H1 (cell line): ENCODE results near the gene SLC9A5. TPM values are rescaled to one million over a fixed set of nuclear protein-coding genes. Genes with fewer than 3 reads are reported as not detected.
A peak's percentile ranks its signal among the peaks of the same experiment; 100 is the strongest.

ENCODE experiments used
- CTCF ChIA-PET: fragments of 300-600 bp; sonication (Branson Sonifier 250); formaldehyde crosslinking; loops from one replicate; lab custom pipeline; 2021; ENCODE audit not compliant: partially characterized antibody; lab: Charles Lee
- POLR2A ChIA-PET: fragments of 300-600 bp; sonication (Branson Sonifier 250); formaldehyde crosslinking; loops from one replicate; lab custom pipeline; 2021; ENCODE audit warnings: inconsistent platforms; ENCODE audit not compliant: partially characterized antibody; lab: Charles Lee
- DNase-seq, 2 experiments: peaks; one replicate each; pipeline versions ENCODE4 v3.0.0 to v3.0.0-alpha.2; 2010 to 2022; ENCODE audit warnings: low spot score in 2 of 2, low read depth in 1 of 2, mixed read lengths in 1 of 2
- FAIRE-seq: peaks from 2 replicates; lab custom pipeline; 2011; peaks lifted over from hg19 to GRCh38; lab: Jason Lieb, UNC
- H2AFZ ChIP-seq: 2 replicates; pipeline ENCODE4 v1.8.1; 2012; ENCODE audit warnings: low read length, inconsistent platforms
- H2AK5ac ChIP-seq: 2 replicates; pipeline ENCODE4 v1.6.1; 2013; ENCODE audit warnings: low read depth, low read length
- H2BK120ac ChIP-seq: replicated peaks from 2 replicates; pipeline ENCODE3; 2013; ENCODE audit warnings: low read depth, low read length, inconsistent platforms
- H2BK12ac ChIP-seq: 2 replicates; pipeline ENCODE4 v1.6.1; 2013; ENCODE audit warnings: low read depth, low read length
- H2BK15ac ChIP-seq: 2 replicates; pipeline ENCODE4 v1.6.1; 2013; ENCODE audit warnings: low read length
- H2BK20ac ChIP-seq: 2 replicates; pipeline ENCODE4 v1.6.1; 2013; ENCODE audit warnings: low read length
- H2BK5ac ChIP-seq: 2 replicates; pipeline ENCODE4 v1.6.1; 2013; ENCODE audit warnings: low read depth, low read length
- H3K14ac ChIP-seq: 2 replicates; pipeline ENCODE4 v1.6.1; 2013; ENCODE audit warnings: inconsistent platforms; ENCODE audit not compliant: insufficient read length
- H3K18ac ChIP-seq: 2 replicates; pipeline ENCODE4 v1.6.1; 2013; ENCODE audit warnings: low read length; ENCODE audit errors: extremely low read depth
- H3K23ac ChIP-seq: 2 replicates; pipeline ENCODE4 v1.6.1; 2013; ENCODE audit warnings: inconsistent platforms; ENCODE audit not compliant: insufficient read length
- H3K23me2 ChIP-seq: 2 replicates; pipeline ENCODE4 v1.6.1; 2013; ENCODE audit warnings: low read depth, low read length
- H3K27ac ChIP-seq: 2 replicates; pipeline ENCODE4 v1.6.1; 2011; ENCODE audit warnings: low read depth, low read length, inconsistent platforms
- H3K27me3 ChIP-seq, 4 experiments: replicated peaks in 1 of 4; 1 replicate in 1 of 4; 2 replicates in 3 of 4; pipeline versions ENCODE4 v1.6.1 to v1.8.1; 2011 to 2013; ENCODE audit warnings: low read length in 3 of 4, mild to moderate bottlenecking in 3 of 4, inconsistent platforms in 2 of 4, mixed read lengths in 2 of 4, moderate library complexity in 1 of 4; ENCODE audit not compliant: control insufficient read depth in 3 of 4, insufficient read depth in 3 of 4; ENCODE audit errors: extremely low read depth in 1 of 4
- H3K36me3 ChIP-seq, 4 experiments: 2 replicates each; pipeline versions ENCODE4 v1.6.1 to v1.8.1; 2011 to 2013; ENCODE audit warnings: mild to moderate bottlenecking in 4 of 4, low read length in 3 of 4, moderate library complexity in 2 of 4, control low read depth in 1 of 4, inconsistent platforms in 1 of 4; ENCODE audit not compliant: insufficient read depth in 4 of 4, control insufficient read depth in 2 of 4
- H3K4ac ChIP-seq: replicated peaks from 2 replicates; pipeline ENCODE3; 2013; ENCODE audit warnings: low read length, low read depth, mixed read lengths, inconsistent platforms; ENCODE audit not compliant: insufficient read length
- H3K4me1 ChIP-seq, 4 experiments: replicated peaks in 1 of 4; 1 replicate in 1 of 4; 2 replicates in 3 of 4; pipeline versions ENCODE4 v1.6.1 to v1.8.1; 2011 to 2013; ENCODE audit warnings: low read length in 3 of 4, inconsistent platforms in 2 of 4, mixed read lengths in 1 of 4; ENCODE audit not compliant: insufficient read depth in 4 of 4, control insufficient read depth in 3 of 4
- H3K4me2 ChIP-seq, 2 experiments: 2 replicates each; pipeline versions ENCODE4 v1.6.1 to v1.8.1; 2011 to 2013; ENCODE audit warnings: low read depth in 2 of 2, low read length in 2 of 2, control low read depth in 1 of 2, inconsistent platforms in 1 of 2, mild to moderate bottlenecking in 1 of 2; ENCODE audit not compliant: insufficient read depth in 1 of 2
- H3K4me3 ChIP-seq, 4 experiments: fragments of 200-600, 300-600 bp in 1 of 4; sonication (generic), shearing (Covaris generic), sonication (Bioruptor Twin) in 1 of 4; 2 replicates each; pipeline versions ENCODE4 v1.5.1 to v1.8.1; 2011 to 2016; ENCODE audit warnings: low read length in 4 of 4, low read depth in 3 of 4, control low read depth in 2 of 4, inconsistent platforms in 2 of 4, mild to moderate bottlenecking in 2 of 4, mixed read lengths in 1 of 4, moderate library complexity in 1 of 4; ENCODE audit not compliant: insufficient read depth in 2 of 4; ENCODE audit errors: extremely low read depth in 1 of 4
- H3K56ac ChIP-seq: replicated peaks from 2 replicates; pipeline ENCODE3; 2013; ENCODE audit warnings: low read depth, mild to moderate bottlenecking, mixed read lengths, low read length, inconsistent platforms; ENCODE audit not compliant: insufficient read length
- H3K79me1 ChIP-seq: 2 replicates; pipeline ENCODE4 v1.6.1; 2013; ENCODE audit warnings: low read depth, low read length, control low read depth
- H3K79me2 ChIP-seq, 2 experiments: 2 replicates each; pipeline versions ENCODE4 v1.6.1 to v1.8.1; 2012 to 2013; ENCODE audit warnings: low read length in 2 of 2, mild to moderate bottlenecking in 2 of 2, inconsistent platforms in 1 of 2; ENCODE audit not compliant: insufficient read depth in 2 of 2, control insufficient read depth in 1 of 2
- H3K9ac ChIP-seq, 4 experiments: replicated peaks in 1 of 4; 1 replicate in 1 of 4; 2 replicates in 3 of 4; pipeline versions ENCODE4 v1.6.1 to v1.8.1; 2011 to 2013; ENCODE audit warnings: low read depth in 3 of 4, low read length in 3 of 4, control low read depth in 2 of 4, mild to moderate bottlenecking in 2 of 4, moderate library complexity in 2 of 4, inconsistent platforms in 1 of 4; ENCODE audit errors: extremely low read depth in 1 of 4
- H3K9me3 ChIP-seq, 2 experiments: 2 replicates each; pipeline versions ENCODE4 v1.6.1 to v1.8.1; 2012 to 2013; ENCODE audit warnings: mild to moderate bottlenecking in 2 of 2, moderate library complexity in 2 of 2, control low read depth in 1 of 2, inconsistent platforms in 1 of 2, low read depth in 1 of 2, low read length in 1 of 2, mixed read lengths in 1 of 2; ENCODE audit not compliant: insufficient read depth in 2 of 2
- H4K20me1 ChIP-seq, 2 experiments: replicated peaks in 1 of 2; 2 replicates each; pipeline versions ENCODE3 to v1.8.1; 2011 to 2013; ENCODE audit warnings: inconsistent platforms in 2 of 2, low read length in 2 of 2, mild to moderate bottlenecking in 1 of 2; ENCODE audit not compliant: insufficient read depth in 2 of 2, control insufficient read depth in 1 of 2
- H4K5ac ChIP-seq: 2 replicates; pipeline ENCODE4 v1.6.1; 2013; ENCODE audit warnings: low read length, low read depth, mixed read lengths, inconsistent platforms; ENCODE audit not compliant: insufficient read length
- H4K8ac ChIP-seq: 2 replicates; pipeline ENCODE4 v1.8.0; 2013; ENCODE audit warnings: mild to moderate bottlenecking, moderate library complexity, low read length, inconsistent platforms; ENCODE audit not compliant: insufficient read depth; ENCODE audit errors: extremely low read depth
- H4K91ac ChIP-seq: replicated peaks from 2 replicates; pipeline ENCODE3; 2013; ENCODE audit warnings: low read length, mixed read lengths, inconsistent platforms; ENCODE audit not compliant: insufficient read length
- BACH1 ChIP-seq: IDR thresholded peaks from 2 replicates; pipeline ENCODE4 v1.6.1; 2012; ENCODE audit warnings: low read length, improper control_type of control experiment
- CBX8 ChIP-seq: fragments of 300-800, 300-1000 bp; sonication (generic); IDR thresholded peaks from 2 replicates; pipeline ENCODE4 v1.7.1; 2016; ENCODE audit warnings: low read depth, low read length, borderline replicate concordance
- CHD1 ChIP-seq: IDR thresholded peaks from 2 replicates; pipeline ENCODE4 v1.6.1; 2012; ENCODE audit warnings: low read depth, low read length, improper control_type of control experiment
- CHD2 ChIP-seq: IDR thresholded peaks from 2 replicates; pipeline ENCODE4 v1.6.1; 2012; ENCODE audit warnings: low read length, improper control_type of control experiment
- CREB1 ChIP-seq: IDR thresholded peaks from 2 replicates; pipeline ENCODE4 v1.6.1; 2012; ENCODE audit warnings: inconsistent platforms
- CTBP2 ChIP-seq: IDR thresholded peaks from 2 replicates; pipeline ENCODE4 v1.7.0; 2011; ENCODE audit warnings: borderline replicate concordance, mild to moderate bottlenecking, moderate library complexity, mixed read lengths, low read length; ENCODE audit not compliant: insufficient read depth, insufficient read length
- RNF2 ChIP-seq: fragments of 200-900, 300-1000 bp; sonication (generic); IDR thresholded peaks from 2 replicates; pipeline ENCODE4 v1.7.1; 2016; ENCODE audit warnings: borderline replicate concordance, low read depth, mild to moderate bottlenecking, antibody characterized with exemption, low read length; ENCODE audit not compliant: poor library complexity, severe bottlenecking; ENCODE audit errors: missing control alignments
- SIX5 ChIP-seq: IDR thresholded peaks from 2 replicates; pipeline ENCODE4 v1.6.1; 2011; ENCODE audit warnings: mild to moderate bottlenecking, low read depth, low read length
- SP1 ChIP-seq: IDR thresholded peaks from 2 replicates; pipeline ENCODE4 v1.6.1; 2011; ENCODE audit warnings: low read depth, low read length
- WGBS, 2 experiments: shearing (Covaris generic) in 1 of 2; methylation state at CpG; one replicate each; pipeline versions ENCODE4 v1.1.6 to v1.1.7; 2013 to 2015; ENCODE audit warnings: low lambda C conversion rate in 2 of 2, mixed read lengths in 2 of 2, inconsistent platforms in 1 of 2, low coverage in 1 of 2, missing lambda C conversion rate in 1 of 2; ENCODE audit not compliant: insufficient replicate concordance in 2 of 2, insufficient coverage in 1 of 2, insufficient read length in 1 of 2; ENCODE audit errors: extremely low coverage in 1 of 2, missing lambda C conversion rate in 1 of 2; 5-methylcytosine and 5-hydroxymethylcytosine counted together
- polyA plus RNA-seq, 7 experiments: library from polyadenylated mRNA; depleted of rRNA in 3 of 7; stranded (reverse) in 5 of 7; unstranded in 2 of 7; fragments of >200 nt in 5 of 7; fragments of 200-250 nt in 2 of 7; gene quantifications; 1 replicate in 5 of 7; 2 replicates in 1 of 7; 4 replicates in 1 of 7; pipeline versions ENCODE4 v1.2.1 to v1.2.3, GENCODE V29; 2011 to 2013; ENCODE audit warnings: missing spikeins in 2 of 7, mixed read lengths in 2 of 7
- total RNA-seq: library from RNA; stranded (reverse); fragmentation: NEBNext Ultra II Directional; extraction: Animal tissue kit (Norgen Biotek cat#: 25700); gene quantifications from 2 replicates; pipeline ENCODE4 v1.2.1, GENCODE V29; 2021
- TF ChIP-seq, protein P1 (sequence below): IDR thresholded peaks from 2 replicates; pipeline ENCODE4 v1.6.1; 2012; ENCODE audit warnings: low read length, inconsistent platforms

The SLC9A5 gene
- total and polyA plus RNA-seq, 2 of the 8 experiments (the other 6 are each of a cell fraction or from before 2014, with no cell fraction given), result 7.9 to 8.6 TPM

DNA sequence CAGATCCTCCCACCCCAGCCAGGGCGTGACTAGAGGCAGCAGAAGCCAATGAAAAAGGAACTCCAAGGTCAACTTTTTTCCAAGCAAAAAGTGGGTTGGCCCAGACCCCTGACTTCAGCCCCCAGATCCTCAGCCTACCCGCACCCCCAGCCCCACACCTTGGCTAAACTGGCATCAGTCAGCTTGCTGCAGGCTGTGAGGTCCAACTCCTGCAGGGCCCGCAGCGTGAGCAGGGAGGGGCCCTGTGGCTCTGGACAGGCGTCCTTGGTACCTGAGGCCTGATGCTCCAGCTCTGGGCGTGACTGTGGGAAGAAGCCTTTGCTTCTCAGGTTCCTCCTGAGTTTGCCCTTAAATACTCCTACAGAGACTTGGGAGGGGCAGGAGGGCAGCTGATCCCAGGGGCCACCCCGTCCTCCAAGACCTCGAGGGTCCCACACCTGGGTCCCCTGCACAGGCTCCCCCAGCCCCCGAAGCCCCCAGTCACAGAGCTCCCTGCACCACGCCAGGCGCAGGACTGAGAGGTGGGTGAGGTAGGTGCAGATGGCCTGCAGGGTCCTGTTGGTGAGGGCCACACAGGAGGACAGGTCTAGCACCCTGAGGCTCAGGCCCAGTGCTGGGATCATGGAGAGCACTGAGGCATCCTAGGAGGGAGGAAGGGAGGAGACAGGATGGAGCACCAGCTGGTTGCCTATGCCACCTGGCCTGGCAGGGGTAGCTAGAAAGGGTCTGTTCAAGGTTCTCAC lies 40.5 kb upstream of the SLC9A5 start:
- Histone ChIP-seq H3K27me3 (peaks cover 0 to 9% (median 6%) of the 10 kb centered on the region in 4 experiments; a peak in 4 of 7 replicates), H3K27ac (no peak overlapping the region), H4K5ac (no peak overlapping the region), H2AFZ (no peak overlapping the region), H2BK15ac (no peak overlapping the region), H3K36me3 (peaks cover 0 to 3% (median 0%) of the 10 kb centered on the region in 4 experiments; a peak in 2 of 8 replicates), H3K4me3 (no peak overlapping the region), H2BK5ac (peak overlapping the region; percentile 60; the same call in 1 of the 2 replicates), H3K23me2 (no peaks in the 10 kb centered on the region), H4K91ac (no peak overlapping the region), H3K4me1 (peaks cover 0 to 10% (median 1%) of the 10 kb centered on the region in 4 experiments; a peak in 2 of 7 replicates), H2BK20ac (no peak overlapping the region), H3K79me2 (no peaks in the 10 kb centered on the region), H2BK120ac (no peak overlapping the region), H4K20me1 (no peaks in the 10 kb centered on the region), H3K9ac (no peak overlapping the region; a peak in 1 of 7 replicates), H3K4ac (no peak overlapping the region), H3K9me3 (no peaks in the 10 kb centered on the region), H3K23ac (no peak overlapping the region), H3K4me2 (no peak overlapping the region), H4K8ac (no peak overlapping the region), H3K14ac (no peak overlapping the region), H2AK5ac (no peak overlapping the region), H3K56ac (no peak overlapping the region), H2BK12ac (0 out of 2 replicates have a peak overlapping the region, but pooled peaks have one; percentile 50), H3K79me1 (no peaks in the 10 kb centered on the region), H3K18ac (no peak overlapping the region)
- WGBS, 2 experiments, result 84% methylated on average over 8 of the region's 11 CpGs; no CpG with 5 or more reads in 1 of the 2 experiments
- no peak for FAIRE-seq
- CTCF ChIA-PET, result interaction anchor here (1.0 to 8.9 kb wide), 8 partner anchors 12 to 210 kb away, joined by 3 to 111 read pairs (median 5); partner anchors contain the start of genes E2F4, ELMO3 and TMEM208
- POLR2A ChIA-PET, result interaction anchor here (0.8 to 4.3 kb wide), 9 partner anchors 8 to 210 kb away, joined by 3 to 20 read pairs (median 3); partner anchors contain the start of genes FHOD1 and TMEM208
- no peak for DNase-seq
- TF ChIP-seq, protein P1, sequence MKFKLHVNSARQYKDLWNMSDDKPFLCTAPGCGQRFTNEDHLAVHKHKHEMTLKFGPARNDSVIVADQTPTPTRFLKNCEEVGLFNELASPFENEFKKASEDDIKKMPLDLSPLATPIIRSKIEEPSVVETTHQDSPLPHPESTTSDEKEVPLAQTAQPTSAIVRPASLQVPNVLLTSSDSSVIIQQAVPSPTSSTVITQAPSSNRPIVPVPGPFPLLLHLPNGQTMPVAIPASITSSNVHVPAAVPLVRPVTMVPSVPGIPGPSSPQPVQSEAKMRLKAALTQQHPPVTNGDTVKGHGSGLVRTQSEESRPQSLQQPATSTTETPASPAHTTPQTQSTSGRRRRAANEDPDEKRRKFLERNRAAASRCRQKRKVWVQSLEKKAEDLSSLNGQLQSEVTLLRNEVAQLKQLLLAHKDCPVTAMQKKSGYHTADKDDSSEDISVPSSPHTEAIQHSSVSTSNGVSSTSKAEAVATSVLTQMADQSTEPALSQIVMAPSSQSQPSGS, result no peak
- TF ChIP-seq BACH1, result no peak
- no peak for TF ChIP-seq CHD1
- no peak for TF ChIP-seq SP1
- TF ChIP-seq CHD2, result no peak
- no peak for TF ChIP-seq RNF2
- no peak for TF ChIP-seq SIX5
- TF ChIP-seq CTBP2, result no peak
- TF ChIP-seq CREB1, result no peak
- no peak for TF ChIP-seq CBX8
